ENCODE results near the gene FKBP4. TPM values are rescaled to one million over a fixed set of nuclear protein-coding genes. Genes with fewer than 3 reads are reported as not detected.

FKBP4 gene
- polyA plus RNA-seq, 1 donor, result 60.3 TPM

- peak overlapping the region; percentile 35 for H3K27ac ChIP-seq (ENCODE audit: low read length)
- H3K27me3 ChIP-seq (ENCODE audit: control insufficient read depth, insufficient read depth, low read length), result no peaks in the 10 kb centered on the region
- no CpG with 5 or more reads among the region's 5 CpGs for WGBS (ENCODE audit: insufficient coverage, low lambda C conversion rate)
- H3K9me3 ChIP-seq (ENCODE audit: control insufficient read depth, low read depth, low read length), result no peaks in the 10 kb centered on the region
- peak in 1 of 2 donors; percentile 28 for DNase-seq
- H3K4me3 ChIP-seq (ENCODE audit: low read length), result peak overlapping the region; percentile 59
- no peaks in the 10 kb centered on the region for H3K4me1 ChIP-seq (ENCODE audit: control insufficient read depth, insufficient read depth, low read length)
- peaks cover 7% of the 10 kb centered on the region for H3K36me3 ChIP-seq (ENCODE audit: control insufficient read depth, insufficient read depth, low read length)
These were observed 17.0 kb downstream of the FKBP4 start for GRCh38 chr12:2811801-2812200.

GRCh38 chr12:2812290-2813213, 17.8 kb downstream of the FKBP4 start, which contains the start of gene ITFG2:
TSS of gene ITFG2 (plus strand) at chr12:2812668. CDS start at chr12:2812761, 93 bp downstream.
- H3K4me3 ChIP-seq (ENCODE audit: low read length), result peak within 1 kb of the TSS; percentile 59
- no CpG with 5 or more reads among the region's 48 CpGs for WGBS (ENCODE audit: insufficient coverage, low lambda C conversion rate)
- no peaks in the 10 kb centered on the region for H3K9me3 ChIP-seq (ENCODE audit: control insufficient read depth, low read depth, low read length)
- no peaks in the 10 kb centered on the region for H3K4me1 ChIP-seq (ENCODE audit: control insufficient read depth, insufficient read depth, low read length)
- H3K36me3 ChIP-seq (ENCODE audit: control insufficient read depth, insufficient read depth, low read length), result peaks cover 13% of the 10 kb centered on the region
- H3K27me3 ChIP-seq (ENCODE audit: control insufficient read depth, insufficient read depth, low read length), result no peaks in the 10 kb centered on the region
- peak; percentile 98 to 100 for DNase-seq
- H3K27ac ChIP-seq (ENCODE audit: low read length), result peak within 1 kb of the TSS; percentile 86

- H3K27ac ChIP-seq (ENCODE audit: low read length), result peak overlapping the region; percentile 86
- 0% methylated on average over 2 of the region's 10 CpGs for WGBS (ENCODE audit: insufficient coverage, low lambda C conversion rate)
- no peaks in the 10 kb centered on the region for H3K9me3 ChIP-seq (ENCODE audit: control insufficient read depth, low read depth, low read length)
- H3K4me3 ChIP-seq (ENCODE audit: low read length), result peak overlapping the region; percentile 59
- H3K4me1 ChIP-seq (ENCODE audit: control insufficient read depth, insufficient read depth, low read length), result no peaks in the 10 kb centered on the region
- H3K36me3 ChIP-seq (ENCODE audit: control insufficient read depth, insufficient read depth, low read length), result peaks cover 23% of the 10 kb centered on the region
- peak; percentile 47 to 55 for DNase-seq
- no peaks in the 10 kb centered on the region for H3K27me3 ChIP-seq (ENCODE audit: control insufficient read depth, insufficient read depth, low read length)
These were observed 18.7 kb downstream of the FKBP4 start for GRCh38 chr12:2813214-2814185.

GRCh38 chr12:2819810-2820209, 25.0 kb downstream of the FKBP4 start:
- Histone ChIP-seq H3K4me3 (ENCODE audit: low read length) (no peak overlapping the region), H3K9me3 (ENCODE audit: control insufficient read depth, low read depth, low read length) (no peaks in the 10 kb centered on the region), H3K27ac (ENCODE audit: low read length) (no peak overlapping the region), H3K4me1 (ENCODE audit: control insufficient read depth, insufficient read depth, low read length) (no peaks in the 10 kb centered on the region), H3K27me3 (ENCODE audit: control insufficient read depth, insufficient read depth, low read length) (no peaks in the 10 kb centered on the region), H3K36me3 (ENCODE audit: control insufficient read depth, insufficient read depth, low read length) (peaks cover 80% of the 10 kb centered on the region)
- DNase-seq, result no peak
- 90% methylated on average over 2 of the region's 15 CpGs for WGBS (ENCODE audit: insufficient coverage, low lambda C conversion rate)

GRCh38 chr12:2820432-2820831, 25.7 kb downstream of the FKBP4 start:
- DNase-seq, result no peak
- H3K27ac ChIP-seq (ENCODE audit: low read length), result no peak overlapping the region
- H3K4me1 ChIP-seq (ENCODE audit: control insufficient read depth, insufficient read depth, low read length), result no peaks in the 10 kb centered on the region
- H3K27me3 ChIP-seq (ENCODE audit: control insufficient read depth, insufficient read depth, low read length), result no peaks in the 10 kb centered on the region
- no CpG with 5 or more reads among the region's 9 CpGs for WGBS (ENCODE audit: insufficient coverage, low lambda C conversion rate)
- no peaks in the 10 kb centered on the region for H3K9me3 ChIP-seq (ENCODE audit: control insufficient read depth, low read depth, low read length)
- peaks cover 81% of the 10 kb centered on the region for H3K36me3 ChIP-seq (ENCODE audit: control insufficient read depth, insufficient read depth, low read length)
- no peak overlapping the region for H3K4me3 ChIP-seq (ENCODE audit: low read length)

- no peaks in the 10 kb centered on the region for H3K4me1 ChIP-seq (ENCODE audit: control insufficient read depth, insufficient read depth, low read length)
- H3K4me3 ChIP-seq (ENCODE audit: low read length), result no peak overlapping the region
- H3K9me3 ChIP-seq (ENCODE audit: control insufficient read depth, low read depth, low read length), result no peaks in the 10 kb centered on the region
- WGBS (ENCODE audit: insufficient coverage, low lambda C conversion rate), result no CpG with 5 or more reads among the region's 7 CpGs
- DNase-seq, result no peak
- no peak overlapping the region for H3K27ac ChIP-seq (ENCODE audit: low read length)
- H3K27me3 ChIP-seq (ENCODE audit: control insufficient read depth, insufficient read depth, low read length), result no peaks in the 10 kb centered on the region
- H3K36me3 ChIP-seq (ENCODE audit: control insufficient read depth, insufficient read depth, low read length), result peaks cover 93% of the 10 kb centered on the region
These were observed 28.7 kb downstream of the FKBP4 start for GRCh38 chr12:2823483-2823882.

- Histone ChIP-seq H3K27ac (ENCODE audit: low read length) (no peak overlapping the region), H3K27me3 (ENCODE audit: control insufficient read depth, insufficient read depth, low read length) (no peaks in the 10 kb centered on the region), H3K36me3 (ENCODE audit: control insufficient read depth, insufficient read depth, low read length) (peaks cover 89% of the 10 kb centered on the region), H3K4me1 (ENCODE audit: control insufficient read depth, insufficient read depth, low read length) (no peaks in the 10 kb centered on the region), H3K9me3 (ENCODE audit: control insufficient read depth, low read depth, low read length) (no peaks in the 10 kb centered on the region), H3K4me3 (ENCODE audit: low read length) (no peak overlapping the region)
- DNase-seq, result no peak
- WGBS (ENCODE audit: insufficient coverage, low lambda C conversion rate), result 100% methylated on average over 3 of the region's 6 CpGs
These were observed 29.8 kb downstream of the FKBP4 start for GRCh38 chr12:2824541-2824940.

- DNase-seq, result no peak
- H3K9me3 ChIP-seq (ENCODE audit: control insufficient read depth, low read depth, low read length), result no peaks in the 10 kb centered on the region
- no CpG with 5 or more reads among the region's 4 CpGs for WGBS (ENCODE audit: insufficient coverage, low lambda C conversion rate)
These were observed 30.4 kb downstream of the FKBP4 start for GRCh38 chr12:2825132-2825531.

GRCh38 chr12:2826036-2826435, 31.3 kb downstream of the FKBP4 start:
- no peaks in the 10 kb centered on the region for H3K4me1 ChIP-seq (ENCODE audit: control insufficient read depth, insufficient read depth, low read length)
- H3K9me3 ChIP-seq (ENCODE audit: control insufficient read depth, low read depth, low read length), result no peaks in the 10 kb centered on the region
- no peak overlapping the region for H3K27ac ChIP-seq (ENCODE audit: low read length)
- H3K27me3 ChIP-seq (ENCODE audit: control insufficient read depth, insufficient read depth, low read length), result no peaks in the 10 kb centered on the region
- H3K36me3 ChIP-seq (ENCODE audit: control insufficient read depth, insufficient read depth, low read length), result peaks cover 84% of the 10 kb centered on the region
- no peak overlapping the region for H3K4me3 ChIP-seq (ENCODE audit: low read length)
- DNase-seq, result no peak
- WGBS (ENCODE audit: insufficient coverage, low lambda C conversion rate), result no CpG with 5 or more reads among the region's 3 CpGs

More at GRCh38 chr12:2825132-2825531, 30.4 kb downstream of the FKBP4 start:
- no peak overlapping the region for H3K27ac ChIP-seq (ENCODE audit: low read length)
- H3K4me3 ChIP-seq (ENCODE audit: low read length), result no peak overlapping the region
- H3K4me1 ChIP-seq (ENCODE audit: control insufficient read depth, insufficient read depth, low read length), result no peaks in the 10 kb centered on the region
- peaks cover 86% of the 10 kb centered on the region for H3K36me3 ChIP-seq (ENCODE audit: control insufficient read depth, insufficient read depth, low read length)
- no peaks in the 10 kb centered on the region for H3K27me3 ChIP-seq (ENCODE audit: control insufficient read depth, insufficient read depth, low read length)

Data from large intestine (tissue), 3 donors.